Activated naive CD4-positive, alpha-beta T cell treated with anti-CD3 and anti-CD28 coated beads, Interleukin-2, amount 50 U/mL, for 72 hours (primary cell): ENCODE measurements around the gene IFITM1. TPM values are rescaled to one million over a fixed set of nuclear protein-coding genes. Genes with fewer than 3 reads are reported as not detected.
"Not testable (repeated sequence)": the region's sequence is repeated elsewhere in the genome, so short reads cannot be mapped to it uniquely, and the experiment has no call there.

Source experiments
- ATAC-seq, 2 donors: fragments of 150-1000 bp; cut with Tn5 transposase; 2 replicates each; pipeline ENCODE4 v1.10.0; 2021; ENCODE audit warnings: mild to moderate bottlenecking in 2 of 2, moderate library complexity in 2 of 2
- DNase-seq, 2 donors: peaks; one replicate each; pipeline ENCODE4 v3.0.0; 2021 to 2022; ENCODE audit warnings: low spot score in 2 of 2
- H3K27ac Mint-ChIP-seq, 2 donors: one replicate each; pipeline ENCODE4 v1.8.0; 2022; ENCODE audit warnings: mild to moderate bottlenecking in 2 of 2, mixed read lengths in 2 of 2
- H3K36me3 Mint-ChIP-seq, 2 donors: one replicate each; pipeline ENCODE4 v1.8.0; 2022; ENCODE audit warnings: mixed read lengths in 2 of 2
- H3K9me3 Mint-ChIP-seq, 2 donors: one replicate each; pipeline ENCODE4 v1.8.0; 2022; ENCODE audit warnings: mixed read lengths in 2 of 2
- total RNA-seq, 2 donors: library from RNA; stranded (reverse); gene quantifications; one replicate each; pipeline ENCODE4 v1.2.3, GENCODE V29; 2022

Gene IFITM1
- total RNA-seq, 2 donors from 2014 or later, result 91.3 to 436 TPM

DNA sequence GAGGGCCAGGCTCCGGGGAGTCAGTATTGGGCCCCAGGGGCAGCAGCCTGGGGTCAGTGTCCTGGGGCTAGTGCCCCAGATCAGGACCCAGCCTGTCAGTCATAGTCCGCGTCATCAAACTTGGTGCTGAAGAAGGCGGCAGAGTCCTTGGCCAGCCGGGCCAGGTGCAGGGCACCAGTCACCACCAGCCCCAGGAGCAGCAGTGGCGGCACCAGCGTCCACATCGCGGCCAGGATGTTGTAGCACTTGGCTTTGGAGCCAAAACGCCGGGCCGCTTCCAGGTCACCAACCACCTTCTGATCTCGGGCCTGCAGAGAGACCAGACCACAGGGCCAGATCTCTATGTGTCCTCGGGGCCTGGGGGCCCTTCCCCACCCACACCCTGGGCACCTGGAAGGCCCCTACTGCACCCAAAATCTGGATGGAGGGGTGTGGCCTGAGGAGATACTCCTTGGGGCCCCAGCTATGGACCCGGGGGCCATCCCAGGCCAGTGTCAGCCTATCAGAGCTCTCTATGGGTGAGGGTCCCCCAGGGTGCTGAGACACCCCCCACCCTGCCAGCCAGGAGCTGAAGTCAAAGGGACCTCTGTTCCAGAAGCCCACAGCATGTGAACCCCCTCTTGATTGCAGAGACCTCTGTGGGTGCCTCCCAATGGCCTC lies 15.3 kb upstream of the IFITM1 start:
- DNase-seq (peak in 1 of 2 donors; percentile 69), ATAC-seq (peak in 1 of 2 donors; percentile 7)
- H3K36me3 Mint-ChIP-seq, result no peaks in the 10 kb centered on the region
- no peaks in the 10 kb centered on the region for H3K9me3 Mint-ChIP-seq
- peak overlapping the region in 1 of 2 donors; percentile 70 for H3K27ac Mint-ChIP-seq

DNA sequence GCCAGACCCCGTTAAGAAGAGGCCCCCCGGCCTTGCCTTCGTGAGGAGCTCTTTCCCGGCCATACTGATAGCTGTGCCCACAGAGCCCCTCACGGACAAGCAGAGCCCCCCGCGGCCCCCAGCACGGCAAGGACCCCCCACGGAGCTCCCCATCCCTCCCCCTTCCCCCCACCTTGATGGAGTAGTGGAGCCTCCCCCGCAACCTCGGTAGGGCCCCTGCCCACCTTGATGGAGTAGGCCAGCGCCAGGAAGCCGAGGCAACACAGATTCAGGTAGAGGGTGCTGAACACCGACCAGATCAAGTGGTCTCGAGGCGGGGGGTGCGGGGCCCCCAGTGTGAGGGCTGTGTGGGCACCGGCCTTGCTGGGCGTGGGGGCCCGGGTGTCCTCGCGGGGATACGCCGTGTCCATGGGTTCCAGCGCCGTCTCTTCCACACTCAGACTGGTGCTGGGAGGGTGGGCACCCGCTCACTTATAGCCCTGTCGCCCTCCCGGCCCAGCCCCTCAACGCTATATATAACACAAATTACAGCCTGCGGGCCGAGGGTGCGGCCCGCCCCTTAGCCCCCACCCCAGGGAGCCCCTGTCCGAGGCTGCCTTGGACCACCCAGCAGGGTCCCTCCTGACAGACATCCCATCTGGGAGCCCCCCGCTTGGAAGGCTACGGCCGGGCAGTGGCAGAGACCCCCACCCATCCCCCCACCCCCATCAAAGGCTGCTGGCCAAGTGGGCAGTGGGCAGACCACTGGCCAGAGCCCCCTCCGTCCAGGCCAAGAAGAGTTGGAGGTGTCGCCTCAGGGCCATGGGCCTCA lies 14.6 kb upstream of the IFITM1 start, which contains the start of gene IFITM5:
IFITM5 (minus strand) TSS at position 446 of the 811 bp plus-strand sequence; CDS start at position 410, 36 bp downstream.
- Mint-ChIP-seq H3K27ac (peak within 1 kb of the TSS; percentile 7 to 77), H3K36me3 (no peaks in the 10 kb centered on the region), H3K9me3 (no peaks in the 10 kb centered on the region)
- peak in 1 of 2 donors; percentile 1 for ATAC-seq
- peak in 1 of 2 donors; percentile 61 for DNase-seq

DNA sequence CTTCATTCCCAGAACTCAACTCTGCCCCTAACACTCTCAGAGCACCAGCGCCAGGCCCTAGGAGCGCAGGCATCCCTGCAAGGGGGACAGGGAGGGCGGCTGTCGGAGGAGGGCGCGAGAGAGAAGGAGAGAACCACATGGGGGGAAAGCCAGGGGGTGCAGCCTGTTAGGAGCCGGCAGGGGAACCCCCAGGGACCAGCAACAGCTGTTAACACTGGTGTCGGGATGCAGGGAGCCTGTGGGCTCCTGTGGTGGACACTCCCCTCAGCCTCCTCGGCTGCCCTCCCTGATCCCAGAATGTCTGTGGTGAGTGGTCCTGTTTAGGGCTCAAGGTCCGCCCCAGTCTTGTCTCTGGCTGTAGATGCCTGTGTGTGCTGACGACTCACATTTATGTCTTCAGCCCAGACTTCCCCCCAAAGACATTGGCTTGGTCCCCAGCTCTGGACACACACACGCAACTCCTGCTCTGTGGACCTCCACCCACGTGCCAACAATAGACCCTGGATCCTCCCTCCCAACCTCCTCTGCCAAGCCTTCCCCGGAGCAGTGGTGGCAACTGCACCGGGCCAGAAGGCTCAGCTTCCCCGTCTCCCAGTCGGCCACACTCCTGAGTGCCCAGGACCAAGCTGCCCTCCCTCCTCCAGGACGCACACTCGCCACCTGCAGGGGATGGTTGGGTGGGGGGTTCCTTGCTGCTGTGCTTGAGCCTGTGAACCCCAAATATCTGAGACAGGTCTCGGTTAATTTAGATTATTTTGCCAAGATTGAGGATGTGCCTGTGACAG lies 13.7 kb upstream of the IFITM1 start:
- Mint-ChIP-seq H3K27ac (peak overlapping the region; percentile 7 to 77), H3K9me3 (no peaks in the 10 kb centered on the region), H3K36me3 (no peaks in the 10 kb centered on the region)
- ATAC-seq, result peak in 1 of 2 donors; percentile 1
- DNase-seq, result peak in 1 of 2 donors; percentile 56

DNA sequence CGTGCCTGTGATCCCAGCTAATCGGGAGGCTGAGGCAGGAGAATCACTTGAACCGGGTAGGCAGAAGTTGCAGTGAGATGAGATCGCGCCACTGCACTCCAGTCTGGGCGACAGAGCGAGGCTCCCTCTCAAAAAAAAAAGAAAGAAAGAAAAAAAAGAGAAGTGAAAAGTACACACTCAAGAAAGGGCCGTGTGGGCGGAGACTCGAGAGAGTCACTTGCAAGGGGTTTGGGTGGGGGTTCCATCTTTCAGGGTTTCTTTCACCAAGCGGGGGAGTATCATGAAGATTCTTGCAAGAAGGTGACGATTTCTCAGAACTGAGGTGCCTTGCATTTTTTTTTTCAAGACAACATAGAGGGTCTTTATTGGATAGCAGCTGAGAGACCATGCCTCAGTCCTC lies 10.5 kb upstream of the IFITM1 start:
- no peak for DNase-seq
- H3K9me3 Mint-ChIP-seq, result no peaks in the 10 kb centered on the region
- H3K36me3 Mint-ChIP-seq, result peaks cover 3 to 5% of the 10 kb centered on the region in 2 donors
- peak overlapping the region in 1 of 2 donors; percentile 30 for H3K27ac Mint-ChIP-seq
- no peak for ATAC-seq

DNA sequence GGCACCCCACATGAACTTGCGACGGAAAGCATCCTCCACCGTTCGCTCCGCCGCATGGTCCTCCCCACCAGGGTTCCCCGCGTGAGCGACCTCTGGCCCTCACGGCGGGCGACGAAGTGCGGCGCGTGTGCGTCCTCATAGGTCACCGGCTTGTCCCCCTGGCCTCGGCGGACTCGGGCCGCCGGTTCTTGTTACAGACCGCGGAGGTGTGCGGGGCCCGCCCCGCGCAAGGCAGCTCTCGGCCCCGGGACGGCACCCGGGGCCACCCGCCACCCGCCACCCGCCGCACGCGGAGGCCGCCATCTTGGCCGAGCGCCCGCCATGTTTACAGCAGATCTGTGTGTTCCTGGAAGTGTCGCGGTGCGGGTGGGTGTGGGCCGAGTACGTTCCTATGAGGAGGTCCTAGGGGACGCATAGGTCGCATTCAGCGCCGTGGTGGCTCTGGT lies 9.8 kb upstream of the IFITM1 start:
- H3K27ac Mint-ChIP-seq, result no peak overlapping the region

DNA sequence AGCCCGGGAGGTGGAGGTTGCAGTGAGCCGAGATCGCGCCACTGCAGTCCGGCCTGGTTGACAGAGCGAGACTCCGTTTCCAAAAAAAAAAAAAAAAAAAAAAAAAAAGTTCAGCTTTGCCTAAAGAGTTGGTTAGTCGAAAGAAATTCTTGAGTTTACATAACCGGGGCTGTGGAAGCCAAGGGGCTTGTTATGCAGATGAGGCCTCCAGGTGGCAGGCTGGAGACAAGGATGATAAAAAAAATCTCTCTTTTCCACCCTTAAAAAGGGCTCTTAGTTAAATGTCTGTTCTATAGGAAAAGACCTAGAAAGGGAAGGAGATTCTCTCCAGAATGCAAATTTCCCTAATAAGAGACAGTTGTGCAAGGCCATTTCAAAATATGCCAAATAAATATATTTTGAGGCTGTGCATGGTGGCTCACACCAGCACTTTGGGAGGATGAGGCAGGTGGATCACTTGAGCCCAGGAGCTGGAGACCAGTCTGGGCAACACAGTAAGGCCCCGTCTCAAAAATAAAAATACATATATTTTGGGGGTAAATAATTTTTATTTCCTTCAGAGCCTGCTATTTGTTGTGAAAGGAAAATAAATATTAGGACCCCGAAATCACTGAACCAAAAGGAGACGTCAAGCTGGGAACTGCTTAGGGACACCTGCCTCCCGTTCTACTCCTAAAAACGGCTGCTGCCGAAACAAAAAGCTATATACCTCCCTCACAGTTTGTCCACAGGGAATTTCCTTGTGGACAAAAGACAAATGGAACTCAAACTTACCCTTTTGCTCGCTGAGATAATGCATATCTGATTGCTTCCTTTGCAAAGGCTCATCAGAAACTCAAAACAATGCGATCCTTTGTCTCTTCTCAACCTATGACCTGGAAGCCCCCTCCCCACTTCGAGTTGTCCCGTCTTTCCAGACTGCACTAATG lies 8.7 kb upstream of the IFITM1 start:
- Mint-ChIP-seq H3K9me3 (no peaks in the 10 kb centered on the region), H3K36me3 (peaks cover 19 to 21% of the 10 kb centered on the region in 2 donors), H3K27ac (no peak overlapping the region)
- peak in 1 of 2 donors; percentile 60 for DNase-seq
- no peak for ATAC-seq

More for the DNA sequence above, 9.8 kb upstream of the IFITM1 start:
- no peak for DNase-seq
- ATAC-seq, result no peak
- Mint-ChIP-seq H3K36me3 (peaks cover 10 to 13% of the 10 kb centered on the region in 2 donors), H3K9me3 (no peaks in the 10 kb centered on the region)

DNA sequence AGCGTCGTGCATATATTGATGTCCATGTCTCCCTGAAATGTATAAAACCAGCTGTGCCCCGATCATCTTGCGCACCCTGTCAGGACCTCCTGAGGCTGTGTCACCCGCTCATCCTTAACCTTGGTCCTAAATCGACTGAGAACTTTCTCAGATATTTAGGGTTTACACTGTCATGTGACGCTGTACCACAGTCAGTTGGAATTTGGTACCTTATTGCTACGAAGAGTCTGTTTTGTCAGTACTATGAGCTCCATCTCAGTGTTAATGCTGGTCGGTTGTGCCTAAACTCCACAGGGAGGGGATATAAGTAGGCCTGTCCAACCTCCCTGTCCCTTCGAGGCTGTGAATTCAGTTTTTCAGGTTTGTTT lies 8.0 kb upstream of the IFITM1 start:
- DNase-seq (no peak), ATAC-seq (no peak)
- Mint-ChIP-seq H3K9me3 (no peaks in the 10 kb centered on the region), H3K27ac (no peak overlapping the region), H3K36me3 (peaks cover 19 to 21% of the 10 kb centered on the region in 2 donors)

DNA sequence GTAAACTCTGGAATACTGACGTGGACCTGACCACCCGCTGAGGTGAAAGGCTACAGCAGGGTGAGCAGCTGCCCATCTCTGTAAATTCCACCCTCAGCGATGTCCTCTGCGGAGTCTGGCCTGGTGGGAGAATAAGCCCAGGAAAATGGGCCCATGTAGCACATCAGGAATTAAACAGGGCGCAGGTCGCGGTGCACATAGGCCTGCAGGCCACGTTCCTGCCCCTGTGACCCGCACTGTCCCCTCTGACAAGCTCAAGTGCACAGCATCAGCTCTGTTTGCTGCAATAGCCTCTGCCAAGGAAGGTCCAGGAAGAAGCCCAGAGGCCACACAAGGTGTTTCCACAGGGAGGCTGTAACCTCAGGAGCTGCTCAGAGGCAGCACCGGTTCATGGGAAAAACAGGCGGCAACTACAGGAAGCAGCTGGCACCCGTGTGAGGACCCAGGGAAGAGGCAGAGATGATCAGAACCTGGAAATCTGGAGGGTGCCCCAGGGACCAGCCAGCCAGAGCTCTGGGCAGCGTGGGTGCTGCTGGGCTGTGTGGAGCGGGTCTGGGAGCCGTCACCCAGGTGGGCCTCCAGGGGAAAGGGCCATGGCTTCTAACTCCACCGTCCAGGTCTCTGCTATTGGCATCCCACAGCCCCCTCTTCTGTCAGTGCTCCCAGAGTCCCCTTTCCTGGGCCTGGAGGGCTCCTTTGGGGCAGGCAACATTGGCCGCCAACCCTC lies 7.0 kb upstream of the IFITM1 start:
- Mint-ChIP-seq H3K36me3 (peaks cover 19 to 21% of the 10 kb centered on the region in 2 donors), H3K9me3 (no peaks in the 10 kb centered on the region), H3K27ac (no peak overlapping the region)
- DNase-seq (peak in 1 of 2 donors; percentile 56), ATAC-seq (no peak)

DNA sequence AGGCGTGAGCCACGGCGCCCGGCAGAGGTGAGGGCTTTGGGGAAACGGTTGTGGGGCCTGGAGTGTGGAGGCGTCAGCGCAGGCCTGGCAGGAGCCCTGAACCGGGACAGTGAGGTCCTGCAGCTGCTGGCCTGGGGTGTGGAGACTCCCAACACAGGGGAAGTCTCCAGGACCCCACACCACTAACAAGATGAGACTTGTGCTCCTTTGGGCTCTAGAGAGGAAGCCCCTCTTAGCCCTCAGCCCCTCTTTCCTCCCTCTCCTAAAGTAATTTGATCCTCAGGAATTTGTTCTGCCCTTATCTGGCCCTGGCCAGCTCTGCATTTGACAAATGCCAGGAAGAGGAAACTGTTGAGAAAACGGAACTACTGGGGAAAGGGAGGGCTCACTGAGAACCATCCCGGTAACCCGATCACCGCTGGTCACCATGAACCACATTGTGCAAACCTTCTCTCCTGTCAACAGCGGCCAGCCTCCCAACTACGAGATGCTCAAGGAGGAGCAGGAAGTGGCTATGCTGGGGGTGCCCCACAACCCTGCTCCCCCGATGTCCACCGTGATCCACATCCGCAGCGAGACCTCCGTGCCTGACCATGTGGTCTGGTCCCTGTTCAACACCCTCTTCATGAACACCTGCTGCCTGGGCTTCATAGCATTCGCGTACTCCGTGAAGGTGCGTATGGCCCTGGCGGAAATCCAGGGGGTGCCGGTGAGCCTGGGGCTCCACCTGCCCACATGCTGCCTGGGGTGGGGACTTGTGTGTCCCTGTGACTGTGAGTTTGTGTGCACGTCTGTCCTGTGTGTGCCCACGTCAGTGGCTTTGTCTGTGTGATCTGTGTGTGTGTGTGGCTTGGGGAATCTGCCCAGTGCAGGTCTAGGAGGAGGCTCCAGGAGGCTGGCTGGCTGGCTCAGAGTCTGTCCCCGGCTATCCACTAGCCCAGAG lies 5.8 kb upstream of the IFITM1 start, which contains the start of gene IFITM2:
IFITM2 (plus strand) TSS at position 51 of the 943 bp plus-strand sequence; CDS start at position 428, 377 bp downstream.
- peak; percentile 38 to 67 for ATAC-seq
- Mint-ChIP-seq H3K36me3 (peaks cover 22 to 24% of the 10 kb centered on the region in 2 donors), H3K27ac (peak within 1 kb of the TSS; percentile 95 to 96)
- DNase-seq, result peak in 1 of 2 donors; percentile 92
- not testable (repeated sequence) for H3K9me3 Mint-ChIP-seq

DNA sequence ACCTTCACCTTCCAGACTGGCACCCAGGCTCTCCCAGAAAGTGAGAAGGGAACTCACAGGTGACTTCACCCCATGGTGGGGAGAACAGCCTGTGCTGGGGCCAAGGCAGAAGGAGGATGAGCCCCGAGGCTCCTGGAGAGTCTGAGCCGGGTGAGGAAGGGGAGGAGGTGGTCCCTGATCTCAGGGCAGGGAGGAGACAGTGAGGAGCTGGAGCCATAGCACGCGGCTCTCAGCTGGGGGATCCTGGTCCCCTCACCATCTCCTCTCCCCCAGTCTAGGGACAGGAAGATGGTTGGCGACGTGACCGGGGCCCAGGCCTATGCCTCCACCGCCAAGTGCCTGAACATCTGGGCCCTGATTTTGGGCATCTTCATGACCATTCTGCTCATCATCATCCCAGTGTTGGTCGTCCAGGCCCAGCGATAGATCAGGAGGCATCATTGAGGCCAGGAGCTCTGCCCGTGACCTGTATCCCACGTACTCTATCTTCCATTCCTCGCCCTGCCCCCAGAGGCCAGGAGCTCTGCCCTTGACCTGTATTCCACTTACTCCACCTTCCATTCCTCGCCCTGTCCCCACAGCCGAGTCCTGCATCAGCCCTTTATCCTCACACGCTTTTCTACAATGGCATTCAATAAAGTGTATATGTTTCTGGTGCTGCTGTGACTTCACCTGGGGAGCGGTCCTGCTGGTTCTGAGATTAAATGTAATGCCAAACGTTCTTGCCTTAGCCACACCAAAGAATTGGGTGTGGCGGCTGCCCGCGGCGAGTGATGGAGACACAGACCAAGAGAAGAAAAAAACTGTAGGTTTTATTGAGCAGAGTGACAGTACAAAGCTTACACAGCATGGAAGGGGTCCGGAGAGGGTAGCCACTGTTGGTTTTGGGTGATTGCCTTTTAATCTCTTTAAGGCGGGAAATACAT lies 4.8 kb upstream of the IFITM1 start:
- peaks cover 29 to 30% of the 10 kb centered on the region in 2 donors for H3K36me3 Mint-ChIP-seq
- peak; percentile 1 to 23 for ATAC-seq
- not testable (repeated sequence) for H3K9me3 Mint-ChIP-seq
- peak overlapping the region; percentile 95 to 96 for H3K27ac Mint-ChIP-seq
- peak in 1 of 2 donors; percentile 63 for DNase-seq

DNA sequence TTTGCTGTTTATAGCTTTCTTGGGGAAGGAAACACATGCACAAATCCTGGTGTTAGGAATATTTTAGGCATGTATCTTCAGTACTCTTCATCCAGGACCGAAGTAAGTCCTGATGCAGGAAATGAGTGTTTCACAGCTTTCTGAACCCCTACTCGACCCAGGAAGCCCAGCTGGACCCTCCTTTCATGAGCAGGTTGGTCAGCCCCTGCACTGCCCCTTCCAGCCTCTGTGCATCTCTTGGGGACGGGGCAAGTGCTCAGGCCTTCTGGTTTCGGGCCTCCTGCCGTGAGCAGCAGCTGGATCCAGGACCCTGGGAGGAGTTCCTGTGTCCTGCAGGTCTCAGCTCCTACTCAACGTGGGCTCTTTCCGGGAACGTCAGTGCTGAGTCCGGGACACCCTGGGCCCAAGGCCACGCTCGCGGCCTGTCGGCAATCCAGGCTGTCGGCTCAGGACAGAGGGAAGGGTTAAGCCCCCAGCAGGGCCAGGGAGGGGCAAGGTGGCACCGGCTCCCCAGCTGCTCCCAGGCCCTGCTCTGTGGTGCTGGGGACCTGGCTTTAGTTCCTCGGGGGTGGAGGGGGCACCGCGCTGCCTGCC lies 3.8 kb upstream of the IFITM1 start:
- peak in 1 of 2 donors; percentile 55 for DNase-seq
- not testable (repeated sequence) for H3K9me3 Mint-ChIP-seq, ATAC-seq
- H3K36me3 Mint-ChIP-seq, result peaks cover 38 to 41% of the 10 kb centered on the region in 2 donors
- H3K27ac Mint-ChIP-seq, result peak overlapping the region; percentile 95 to 96

DNA sequence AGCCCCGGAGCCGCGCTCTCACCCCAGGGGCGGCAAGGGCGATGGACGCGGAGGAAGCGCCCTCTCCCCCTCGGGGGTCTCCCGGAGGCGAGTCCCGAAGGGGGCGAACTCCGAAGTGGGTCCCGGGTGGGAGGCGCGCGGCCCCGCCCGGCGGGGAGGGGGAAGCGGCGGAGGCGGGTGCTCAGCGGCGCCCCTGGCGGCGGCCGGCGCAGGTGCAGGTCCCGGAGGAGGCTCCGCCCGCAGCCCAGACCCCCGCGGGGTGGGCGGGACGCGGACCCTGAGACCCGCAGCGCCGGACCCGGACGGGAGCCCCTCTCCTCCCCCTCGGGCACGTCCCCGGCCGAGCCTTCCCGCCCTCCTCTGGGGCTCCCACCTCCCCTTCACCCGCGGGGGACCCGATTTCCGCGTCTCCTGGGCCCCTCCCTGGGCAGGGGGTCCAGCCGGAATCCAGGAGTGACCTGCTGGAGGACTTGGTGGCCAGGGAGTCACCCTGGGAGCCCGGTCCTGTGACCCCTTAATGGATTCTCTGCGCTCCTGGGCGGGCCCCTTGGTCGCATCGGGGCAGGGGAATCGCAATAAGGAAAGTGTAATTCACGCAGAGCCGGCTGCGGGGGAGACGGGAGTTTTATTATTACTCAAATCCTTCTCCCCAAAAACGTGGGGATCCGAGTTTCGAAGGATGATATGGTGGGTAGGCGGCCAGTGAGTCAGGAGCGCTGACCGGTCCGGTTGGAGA lies 2.7 kb upstream of the IFITM1 start:
- peak; percentile 6 to 18 for ATAC-seq
- DNase-seq, H3K9me3 Mint-ChIP-seq: not testable (repeated sequence)
- peak overlapping the region; percentile 92 to 99 for H3K27ac Mint-ChIP-seq
- peaks cover 43 to 46% of the 10 kb centered on the region in 2 donors for H3K36me3 Mint-ChIP-seq
